ENCODE measurements around the gene COL26A1. TPM values are rescaled to one million over a fixed set of nuclear protein-coding genes. Genes with fewer than 3 reads are reported as not detected.
"Not testable (repeated sequence)": the region's sequence is repeated elsewhere in the genome, so short reads cannot be mapped to it uniquely, and the experiment has no call there.

The COL26A1 gene
- total RNA-seq, 1 donor from 2014 or later, result 7.8 TPM

DNA sequence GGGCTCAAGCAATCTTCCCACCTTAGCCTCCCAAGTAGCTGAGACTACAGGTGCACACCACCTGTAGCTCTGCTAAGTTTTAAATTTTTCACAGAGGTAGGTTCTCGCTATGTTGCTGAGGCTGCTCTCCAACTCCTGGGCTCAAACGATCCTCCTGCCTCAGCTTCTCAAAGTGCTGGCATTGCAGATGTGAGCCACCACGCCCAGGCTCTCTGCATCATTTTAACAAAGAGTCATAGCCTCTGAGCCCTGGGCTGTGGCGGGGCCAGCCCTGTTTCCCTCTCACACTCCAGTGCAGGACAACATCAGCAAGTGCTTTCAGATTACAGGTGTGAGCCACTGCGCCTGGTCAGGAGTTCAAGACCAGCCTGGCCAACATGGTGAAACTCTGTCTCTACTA is 102.5 kb downstream of the COL26A1 start:
- Histone ChIP-seq H3K9ac (ENCODE audit: low read depth in 1 of 3, low read length in 3 of 3) (no peak overlapping the region), H3K27me3 (ENCODE audit: control insufficient read depth in 3 of 3, insufficient read depth in 3 of 3, low read length in 3 of 3) (peaks cover 3 to 10% (median 7%) of the 10 kb centered on the region in 3 donors), H3K36me3 (ENCODE audit: control insufficient read depth in 3 of 3, insufficient read depth in 3 of 3, low read length in 3 of 3) (no peaks in the 10 kb centered on the region), H3K4me3 (ENCODE audit: low read length in 3 of 3) (no peak overlapping the region), H3K27ac (ENCODE audit: low read depth, low read length) (no peak overlapping the region), H3K9me3 (ENCODE audit: control insufficient read depth in 3 of 3, low read length in 3 of 3) (no peaks in the 10 kb centered on the region), H3K4me1 (ENCODE audit: control insufficient read depth in 3 of 3, insufficient read depth in 3 of 3, low read length in 3 of 3) (no peaks in the 10 kb centered on the region)

DNA sequence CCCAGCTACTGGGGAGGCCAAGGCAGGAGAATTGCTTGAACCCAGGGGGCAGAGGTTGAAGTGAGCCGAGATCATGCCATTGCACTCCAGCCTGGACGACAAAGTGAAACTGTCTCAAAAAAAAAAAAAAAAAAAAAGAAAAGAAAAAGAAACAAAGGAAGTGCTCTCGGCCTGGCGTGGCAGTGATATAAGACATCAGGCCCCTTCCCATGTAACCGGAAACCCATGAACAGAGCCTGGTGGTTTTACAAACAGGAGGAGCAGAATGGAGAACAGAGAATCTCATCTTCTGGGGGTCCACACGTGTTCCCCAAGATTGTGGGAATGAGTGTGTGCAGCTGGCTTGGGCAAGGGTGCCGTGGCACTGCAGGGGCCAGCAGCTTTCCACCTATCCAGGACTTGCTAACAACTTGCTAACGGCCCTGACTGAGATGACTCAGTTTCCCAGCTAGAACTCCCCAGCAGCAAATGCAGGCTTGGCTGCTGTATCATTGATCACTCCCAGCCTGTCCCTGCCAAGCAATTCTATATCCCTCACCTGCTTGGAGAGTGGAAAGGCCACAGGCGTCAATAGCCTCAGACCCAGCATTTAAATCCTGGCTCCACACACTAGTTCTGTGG is 103.0 kb downstream of the COL26A1 start:
- Histone ChIP-seq H3K9me3 (ENCODE audit: control insufficient read depth in 3 of 3, low read length in 3 of 3) (no peaks in the 10 kb centered on the region), H3K27ac (ENCODE audit: low read depth, low read length) (no peak overlapping the region), H3K9ac (ENCODE audit: low read depth in 1 of 3, low read length in 3 of 3) (no peak overlapping the region), H3K27me3 (ENCODE audit: control insufficient read depth in 3 of 3, insufficient read depth in 3 of 3, low read length in 3 of 3) (peaks cover 3 to 10% (median 7%) of the 10 kb centered on the region in 3 donors), H3K4me3 (ENCODE audit: low read length in 3 of 3) (no peak overlapping the region), H3K36me3 (ENCODE audit: control insufficient read depth in 3 of 3, insufficient read depth in 3 of 3, low read length in 3 of 3) (no peaks in the 10 kb centered on the region), H3K4me1 (ENCODE audit: control insufficient read depth in 3 of 3, insufficient read depth in 3 of 3, low read length in 3 of 3) (no peaks in the 10 kb centered on the region)

DNA sequence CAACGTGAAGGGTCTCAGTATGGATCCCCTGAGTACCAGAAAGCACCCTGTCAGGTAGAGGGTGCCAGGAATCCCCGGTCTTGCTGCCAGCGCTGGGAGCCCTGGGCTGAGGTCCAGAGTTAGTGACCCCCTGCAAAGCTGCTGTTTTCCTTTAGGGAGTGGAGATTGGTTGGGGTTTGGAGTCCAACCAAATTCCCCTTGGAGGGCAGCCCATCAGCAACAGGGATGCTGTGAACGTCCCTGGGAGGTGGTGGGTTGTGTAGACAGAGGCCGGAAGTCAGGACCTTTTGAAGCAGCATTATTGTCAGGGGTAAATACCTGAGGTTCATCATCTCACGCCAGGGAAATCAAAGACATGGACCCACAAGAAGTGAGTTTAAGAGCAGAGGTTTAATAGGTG is 104.2 kb downstream of the COL26A1 start:
- H3K4me1 ChIP-seq (ENCODE audit: control insufficient read depth in 3 of 3, insufficient read depth in 3 of 3, low read length in 3 of 3), result no peaks in the 10 kb centered on the region
- no peaks in the 10 kb centered on the region for H3K36me3 ChIP-seq (ENCODE audit: control insufficient read depth in 3 of 3, insufficient read depth in 3 of 3, low read length in 3 of 3)
- H3K4me3 ChIP-seq (ENCODE audit: low read length in 3 of 3), result no peak overlapping the region
- H3K9me3 ChIP-seq (ENCODE audit: control insufficient read depth in 3 of 3, low read length in 3 of 3), result no peaks in the 10 kb centered on the region
- H3K27ac ChIP-seq (ENCODE audit: low read depth, low read length), result no peak overlapping the region
- H3K9ac ChIP-seq (ENCODE audit: low read depth in 1 of 3, low read length in 3 of 3), result no peak overlapping the region
- H3K27me3 ChIP-seq (ENCODE audit: control insufficient read depth in 3 of 3, insufficient read depth in 3 of 3, low read length in 3 of 3), result peaks cover 3 to 10% (median 7%) of the 10 kb centered on the region in 3 donors

DNA sequence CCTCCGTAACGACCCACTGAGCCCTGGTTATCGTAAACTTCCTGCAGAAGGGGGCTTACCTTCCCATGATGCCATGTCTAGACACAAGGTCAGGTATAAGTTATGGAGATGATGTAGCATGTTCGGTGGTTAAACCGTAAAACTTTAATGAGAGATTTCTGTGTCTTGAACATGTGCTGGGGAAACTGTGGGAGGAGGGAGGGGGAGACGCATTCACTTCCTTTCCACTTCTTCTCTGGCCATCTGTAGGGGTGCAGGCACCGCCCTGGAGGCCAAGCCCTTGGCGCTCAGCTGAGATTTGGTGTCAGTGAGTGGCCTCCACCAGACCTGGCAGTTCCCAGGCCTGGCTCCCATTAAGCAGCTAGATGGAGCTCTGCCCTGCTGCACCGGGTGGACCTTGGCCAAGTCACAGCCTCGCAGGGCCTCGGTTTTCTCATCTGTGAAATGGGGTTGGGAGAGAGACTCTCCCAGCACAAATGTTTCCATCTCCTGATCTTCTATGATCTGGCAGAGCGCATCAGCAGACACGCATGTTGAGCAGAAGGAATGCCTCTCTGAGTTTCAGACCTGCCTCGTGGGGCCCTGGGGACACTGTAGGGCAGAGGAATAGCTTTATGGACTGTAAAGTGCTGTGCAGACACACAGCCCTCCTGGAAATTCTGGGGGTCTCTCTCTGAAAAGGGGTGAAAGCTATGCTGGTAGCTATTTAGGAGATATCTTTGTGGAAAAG is 106.0 kb downstream of the COL26A1 start:
- H3K36me3 ChIP-seq (ENCODE audit: control insufficient read depth in 3 of 3, insufficient read depth in 3 of 3, low read length in 3 of 3), result no peaks in the 10 kb centered on the region
- peaks cover 4 to 10% (median 7%) of the 10 kb centered on the region in 3 donors for H3K27me3 ChIP-seq (ENCODE audit: control insufficient read depth in 3 of 3, insufficient read depth in 3 of 3, low read length in 3 of 3)
- H3K9ac ChIP-seq (ENCODE audit: low read depth in 1 of 3, low read length in 3 of 3), result no peak overlapping the region
- no peaks in the 10 kb centered on the region for H3K4me1 ChIP-seq (ENCODE audit: control insufficient read depth in 3 of 3, insufficient read depth in 3 of 3, low read length in 3 of 3)
- no peak overlapping the region for H3K4me3 ChIP-seq (ENCODE audit: low read length in 3 of 3)
- no peaks in the 10 kb centered on the region for H3K9me3 ChIP-seq (ENCODE audit: control insufficient read depth in 3 of 3, low read length in 3 of 3)
- no peak overlapping the region for H3K27ac ChIP-seq (ENCODE audit: low read depth, low read length)

DNA sequence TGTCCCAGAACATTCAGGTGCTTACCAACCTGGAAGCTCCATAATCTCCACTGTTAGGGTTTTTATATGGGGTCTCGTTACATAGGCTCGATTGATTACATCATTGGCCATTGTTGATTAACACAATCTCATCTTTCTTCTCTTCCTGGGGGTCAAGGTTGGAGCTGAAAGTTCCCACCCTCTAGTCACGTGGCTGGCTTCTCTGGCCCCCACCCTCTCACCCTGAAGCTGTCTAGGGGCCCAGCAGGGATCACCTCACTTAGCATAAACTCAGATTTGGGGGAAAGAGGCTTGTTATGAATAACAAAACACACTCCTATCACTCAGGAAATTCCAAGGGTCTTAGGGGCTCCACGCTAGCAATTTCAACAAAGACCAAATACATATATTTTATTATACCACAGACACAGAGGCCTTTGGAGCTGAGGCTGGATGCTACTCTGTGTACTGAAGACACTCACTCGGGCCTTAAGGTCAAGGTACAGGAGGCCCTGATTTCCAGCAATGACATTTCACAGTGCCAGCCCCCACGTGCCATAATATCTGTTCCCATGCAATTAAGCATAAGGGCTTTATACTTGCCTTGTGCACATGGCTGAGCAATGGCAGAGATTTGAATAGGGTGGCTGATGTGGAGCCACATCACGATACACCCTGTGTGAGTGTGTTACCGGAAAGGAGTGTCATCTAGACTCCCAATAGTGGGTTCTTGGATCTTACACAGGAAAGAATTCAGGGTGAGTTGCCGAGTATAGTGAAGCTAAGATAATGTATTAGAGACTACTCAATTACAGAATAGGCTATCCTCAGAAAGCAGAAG is 108.2 kb downstream of the COL26A1 start:
- Histone ChIP-seq H3K27ac (ENCODE audit: low read depth, low read length) (no peak overlapping the region), H3K4me1 (ENCODE audit: control insufficient read depth in 3 of 3, insufficient read depth in 3 of 3, low read length in 3 of 3) (no peaks in the 10 kb centered on the region), H3K9me3 (ENCODE audit: control insufficient read depth in 3 of 3, low read length in 3 of 3) (no peaks in the 10 kb centered on the region), H3K27me3 (ENCODE audit: control insufficient read depth in 3 of 3, insufficient read depth in 3 of 3, low read length in 3 of 3) (peaks cover 8 to 11% (median 10%) of the 10 kb centered on the region in 3 donors), H3K36me3 (ENCODE audit: control insufficient read depth in 3 of 3, insufficient read depth in 3 of 3, low read length in 3 of 3) (no peaks in the 10 kb centered on the region), H3K4me3 (ENCODE audit: low read length in 3 of 3) (no peak overlapping the region), H3K9ac (ENCODE audit: low read depth in 1 of 3, low read length in 3 of 3) (no peak overlapping the region)

DNA sequence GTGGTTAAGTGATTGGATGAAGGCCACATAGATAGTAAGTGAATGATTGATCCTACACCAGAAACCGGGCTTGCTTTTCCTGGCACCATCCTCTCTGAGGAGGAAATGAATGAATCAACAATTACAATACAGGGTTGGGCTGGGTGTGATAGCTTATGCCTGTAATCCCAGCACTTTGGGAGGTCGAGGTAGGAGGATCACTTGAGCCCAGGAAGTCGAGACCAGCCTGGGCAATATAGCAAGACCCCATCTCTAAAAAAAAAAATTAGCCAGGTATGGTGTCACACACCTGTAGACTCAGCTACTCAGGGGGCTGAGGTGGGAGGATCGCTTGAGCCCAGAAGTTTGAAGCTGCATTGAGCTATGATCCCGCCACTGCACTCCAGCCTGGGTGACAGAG is 111.5 kb downstream of the COL26A1 start:
- H3K27me3 ChIP-seq (ENCODE audit: control insufficient read depth in 3 of 3, insufficient read depth in 3 of 3, low read length in 3 of 3), result peaks cover 0 to 4% (median 3%) of the 10 kb centered on the region in 3 donors
- H3K27ac ChIP-seq (ENCODE audit: low read depth, low read length), result no peak overlapping the region
- H3K9me3 ChIP-seq (ENCODE audit: control insufficient read depth in 3 of 3, low read length in 3 of 3), result peaks cover 0 to 3% (median 3%) of the 10 kb centered on the region in 3 donors
- H3K4me3 ChIP-seq (ENCODE audit: low read length in 3 of 3), result no peak overlapping the region
- H3K36me3 ChIP-seq (ENCODE audit: control insufficient read depth in 3 of 3, insufficient read depth in 3 of 3, low read length in 3 of 3), result no peaks in the 10 kb centered on the region
- no peaks in the 10 kb centered on the region for H3K4me1 ChIP-seq (ENCODE audit: control insufficient read depth in 3 of 3, insufficient read depth in 3 of 3, low read length in 3 of 3)
- H3K9ac ChIP-seq (ENCODE audit: low read depth in 1 of 3, low read length in 3 of 3), result no peak overlapping the region

DNA sequence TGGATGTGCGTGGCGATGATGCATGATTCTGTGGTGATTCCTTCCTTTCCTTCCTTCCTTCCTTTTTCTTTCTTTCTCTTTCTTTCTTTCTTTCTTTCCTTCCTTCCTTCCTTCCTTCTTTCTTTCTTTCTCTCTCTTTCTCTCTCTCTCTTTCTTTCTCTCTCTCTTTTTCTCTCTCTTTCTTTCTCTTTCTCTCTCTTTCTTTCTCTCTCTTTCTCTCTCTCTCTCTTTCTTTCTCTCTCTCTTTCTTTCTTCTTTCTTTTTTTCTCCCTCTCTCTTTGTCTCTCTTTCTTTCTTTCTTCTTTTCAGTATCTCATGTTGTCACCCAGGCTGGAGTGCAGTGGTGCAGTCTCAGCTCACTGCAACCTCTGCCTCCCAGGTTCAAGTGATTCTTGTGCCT is 113.0 kb downstream of the COL26A1 start:
- H3K27ac ChIP-seq (ENCODE audit: low read depth, low read length); H3K27me3 ChIP-seq (ENCODE audit: control insufficient read depth in 3 of 3, insufficient read depth in 3 of 3, low read length in 3 of 3); H3K9ac ChIP-seq (ENCODE audit: low read depth in 1 of 3, low read length in 3 of 3); H3K4me3 ChIP-seq (ENCODE audit: low read length in 3 of 3); H3K4me1 ChIP-seq (ENCODE audit: control insufficient read depth in 3 of 3, insufficient read depth in 3 of 3, low read length in 3 of 3); H3K36me3 ChIP-seq (ENCODE audit: control insufficient read depth in 3 of 3, insufficient read depth in 3 of 3, low read length in 3 of 3); H3K9me3 ChIP-seq (ENCODE audit: control insufficient read depth in 3 of 3, low read length in 3 of 3): not testable (repeated sequence)

DNA sequence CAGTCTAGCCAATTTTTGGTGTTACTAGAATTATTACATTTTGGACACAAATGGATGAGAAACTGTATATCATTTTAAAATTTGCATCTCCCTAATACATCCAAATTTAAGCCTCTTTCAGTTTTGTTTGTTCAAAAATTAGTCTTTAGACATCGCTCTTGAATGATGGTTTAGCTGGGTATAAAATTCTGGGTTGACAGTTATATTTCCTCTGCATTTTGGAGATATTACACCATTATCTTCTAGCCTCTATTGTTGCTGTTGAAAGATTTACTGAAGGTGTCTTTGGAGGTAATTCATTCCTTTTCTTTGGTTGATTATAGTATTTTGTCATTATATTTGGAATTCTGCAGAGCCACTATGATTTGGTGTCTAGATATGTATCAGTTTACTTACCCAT is 116.5 kb downstream of the COL26A1 start:
- Histone ChIP-seq H3K9me3 (ENCODE audit: control insufficient read depth in 3 of 3, low read length in 3 of 3) (peaks cover 0 to 9% (median 3%) of the 10 kb centered on the region in 3 donors), H3K9ac (ENCODE audit: low read depth in 1 of 3, low read length in 3 of 3) (no peak overlapping the region), H3K27ac (ENCODE audit: low read depth, low read length) (no peak overlapping the region), H3K4me1 (ENCODE audit: control insufficient read depth in 3 of 3, insufficient read depth in 3 of 3, low read length in 3 of 3) (no peaks in the 10 kb centered on the region), H3K27me3 (ENCODE audit: control insufficient read depth in 3 of 3, insufficient read depth in 3 of 3, low read length in 3 of 3) (no peaks in the 10 kb centered on the region), H3K4me3 (ENCODE audit: low read length in 3 of 3) (no peak overlapping the region), H3K36me3 (ENCODE audit: control insufficient read depth in 3 of 3, insufficient read depth in 3 of 3, low read length in 3 of 3) (no peaks in the 10 kb centered on the region)

DNA sequence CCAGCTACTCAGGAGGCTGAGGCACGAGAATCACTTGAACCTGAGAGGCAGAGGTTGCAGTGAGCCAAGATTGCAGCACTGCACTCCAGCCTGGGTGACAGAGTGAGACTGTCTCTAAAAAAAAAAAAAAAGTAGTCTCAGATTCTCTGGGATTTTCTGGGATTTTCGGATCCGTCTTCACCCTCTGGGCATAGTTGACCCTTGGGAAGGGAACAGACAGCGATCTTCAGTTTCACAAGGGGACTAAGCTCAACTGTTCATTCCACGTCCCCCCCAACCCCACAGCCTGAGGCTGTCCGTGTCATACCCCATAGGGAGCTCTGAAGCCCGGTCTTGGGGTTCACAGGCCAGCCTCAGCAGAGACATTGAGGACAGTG is 123.4 kb downstream of the COL26A1 start:
- H3K9ac ChIP-seq (ENCODE audit: low read depth in 1 of 3, low read length in 3 of 3); H3K4me3 ChIP-seq (ENCODE audit: low read length in 3 of 3); H3K27ac ChIP-seq (ENCODE audit: low read depth, low read length); H3K9me3 ChIP-seq (ENCODE audit: control insufficient read depth in 3 of 3, low read length in 3 of 3); H3K4me1 ChIP-seq (ENCODE audit: control insufficient read depth in 3 of 3, insufficient read depth in 3 of 3, low read length in 3 of 3); H3K36me3 ChIP-seq (ENCODE audit: control insufficient read depth in 3 of 3, insufficient read depth in 3 of 3, low read length in 3 of 3): not testable (repeated sequence)
- peaks cover 7 to 27% (median 19%) of the 10 kb centered on the region in 3 donors for H3K27me3 ChIP-seq (ENCODE audit: control insufficient read depth in 3 of 3, insufficient read depth in 3 of 3, low read length in 3 of 3)
